Astrocyte (in vitro differentiated cells and primary cell): ENCODE measurements around the gene RPAP2.

Experiments
- CTCF ChIP-seq: IDR thresholded peaks from 2 replicates; pipeline ENCODE4 v1.5.1; 2011; ENCODE audit warnings: low read depth, mild to moderate bottlenecking, inconsistent platforms, low read length, moderate library complexity; ENCODE audit not compliant: insufficient read depth
- EZH2 ChIP-seq: IDR thresholded peaks from 2 replicates; pipeline ENCODE4 v1.6.1; 2012; ENCODE audit warnings: mild to moderate bottlenecking, low read length, inconsistent platforms; ENCODE audit not compliant: insufficient read depth

- TF ChIP-seq CTCF (no peak), EZH2 (no peak)
Observed at GRCh38 chr1:92424381-92424780, 125.5 kb downstream of the RPAP2 start.
